H1 (cell line): ENCODE measurements around the gene PRG3. TPM values are rescaled to one million over a fixed set of nuclear protein-coding genes. Genes with fewer than 3 reads are reported as not detected.

Experiments
- CTCF ChIA-PET: fragments of 300-600 bp; sonication (Branson Sonifier 250); formaldehyde crosslinking; loops from one replicate; lab custom pipeline; 2021; ENCODE audit not compliant: partially characterized antibody; lab: Charles Lee
- POLR2A ChIA-PET: fragments of 300-600 bp; sonication (Branson Sonifier 250); formaldehyde crosslinking; loops from one replicate; lab custom pipeline; 2021; ENCODE audit warnings: inconsistent platforms; ENCODE audit not compliant: partially characterized antibody; lab: Charles Lee
- DNase-seq, 2 experiments: peaks; one replicate each; pipeline versions ENCODE4 v3.0.0 to v3.0.0-alpha.2; 2010 to 2022; ENCODE audit warnings: low spot score in 2 of 2, low read depth in 1 of 2, mixed read lengths in 1 of 2
- FAIRE-seq: peaks from 2 replicates; lab custom pipeline; 2011; peaks lifted over from hg19 to GRCh38; lab: Jason Lieb, UNC
- H2AFZ ChIP-seq: 2 replicates; pipeline ENCODE4 v1.8.1; 2012; ENCODE audit warnings: low read length, inconsistent platforms
- H2AK5ac ChIP-seq: 2 replicates; pipeline ENCODE4 v1.6.1; 2013; ENCODE audit warnings: low read depth, low read length
- H2BK120ac ChIP-seq: replicated peaks from 2 replicates; pipeline ENCODE3; 2013; ENCODE audit warnings: low read depth, low read length, inconsistent platforms
- H2BK12ac ChIP-seq: 2 replicates; pipeline ENCODE4 v1.6.1; 2013; ENCODE audit warnings: low read depth, low read length
- H2BK15ac ChIP-seq: 2 replicates; pipeline ENCODE4 v1.6.1; 2013; ENCODE audit warnings: low read length
- H2BK20ac ChIP-seq: 2 replicates; pipeline ENCODE4 v1.6.1; 2013; ENCODE audit warnings: low read length
- H2BK5ac ChIP-seq: 2 replicates; pipeline ENCODE4 v1.6.1; 2013; ENCODE audit warnings: low read depth, low read length
- H3K14ac ChIP-seq: 2 replicates; pipeline ENCODE4 v1.6.1; 2013; ENCODE audit warnings: inconsistent platforms; ENCODE audit not compliant: insufficient read length
- H3K18ac ChIP-seq: 2 replicates; pipeline ENCODE4 v1.6.1; 2013; ENCODE audit warnings: low read length; ENCODE audit errors: extremely low read depth
- H3K23ac ChIP-seq: 2 replicates; pipeline ENCODE4 v1.6.1; 2013; ENCODE audit warnings: inconsistent platforms; ENCODE audit not compliant: insufficient read length
- H3K23me2 ChIP-seq: 2 replicates; pipeline ENCODE4 v1.6.1; 2013; ENCODE audit warnings: low read depth, low read length
- H3K27ac ChIP-seq: 2 replicates; pipeline ENCODE4 v1.6.1; 2011; ENCODE audit warnings: low read depth, low read length, inconsistent platforms
- H3K27me3 ChIP-seq, 4 experiments: replicated peaks in 1 of 4; 1 replicate in 1 of 4; 2 replicates in 3 of 4; pipeline versions ENCODE4 v1.6.1 to v1.8.1; 2011 to 2013; ENCODE audit warnings: low read length in 3 of 4, mild to moderate bottlenecking in 3 of 4, inconsistent platforms in 2 of 4, mixed read lengths in 2 of 4, moderate library complexity in 1 of 4; ENCODE audit not compliant: control insufficient read depth in 3 of 4, insufficient read depth in 3 of 4; ENCODE audit errors: extremely low read depth in 1 of 4
- H3K36me3 ChIP-seq, 4 experiments: 2 replicates each; pipeline versions ENCODE4 v1.6.1 to v1.8.1; 2011 to 2013; ENCODE audit warnings: mild to moderate bottlenecking in 4 of 4, low read length in 3 of 4, moderate library complexity in 2 of 4, control low read depth in 1 of 4, inconsistent platforms in 1 of 4; ENCODE audit not compliant: insufficient read depth in 4 of 4, control insufficient read depth in 2 of 4
- H3K4ac ChIP-seq: replicated peaks from 2 replicates; pipeline ENCODE3; 2013; ENCODE audit warnings: low read length, low read depth, mixed read lengths, inconsistent platforms; ENCODE audit not compliant: insufficient read length
- H3K4me1 ChIP-seq, 4 experiments: replicated peaks in 1 of 4; 1 replicate in 1 of 4; 2 replicates in 3 of 4; pipeline versions ENCODE4 v1.6.1 to v1.8.1; 2011 to 2013; ENCODE audit warnings: low read length in 3 of 4, inconsistent platforms in 2 of 4, mixed read lengths in 1 of 4; ENCODE audit not compliant: insufficient read depth in 4 of 4, control insufficient read depth in 3 of 4
- H3K4me2 ChIP-seq, 2 experiments: 2 replicates each; pipeline versions ENCODE4 v1.6.1 to v1.8.1; 2011 to 2013; ENCODE audit warnings: low read depth in 2 of 2, low read length in 2 of 2, control low read depth in 1 of 2, inconsistent platforms in 1 of 2, mild to moderate bottlenecking in 1 of 2; ENCODE audit not compliant: insufficient read depth in 1 of 2
- H3K4me3 ChIP-seq, 4 experiments: fragments of 200-600, 300-600 bp in 1 of 4; sonication (generic), shearing (Covaris generic), sonication (Bioruptor Twin) in 1 of 4; 2 replicates each; pipeline versions ENCODE4 v1.5.1 to v1.8.1; 2011 to 2016; ENCODE audit warnings: low read length in 4 of 4, low read depth in 3 of 4, control low read depth in 2 of 4, inconsistent platforms in 2 of 4, mild to moderate bottlenecking in 2 of 4, mixed read lengths in 1 of 4, moderate library complexity in 1 of 4; ENCODE audit not compliant: insufficient read depth in 2 of 4; ENCODE audit errors: extremely low read depth in 1 of 4
- H3K56ac ChIP-seq: replicated peaks from 2 replicates; pipeline ENCODE3; 2013; ENCODE audit warnings: low read depth, mild to moderate bottlenecking, mixed read lengths, low read length, inconsistent platforms; ENCODE audit not compliant: insufficient read length
- H3K79me1 ChIP-seq: 2 replicates; pipeline ENCODE4 v1.6.1; 2013; ENCODE audit warnings: low read depth, low read length, control low read depth
- H3K79me2 ChIP-seq, 2 experiments: 2 replicates each; pipeline versions ENCODE4 v1.6.1 to v1.8.1; 2012 to 2013; ENCODE audit warnings: low read length in 2 of 2, mild to moderate bottlenecking in 2 of 2, inconsistent platforms in 1 of 2; ENCODE audit not compliant: insufficient read depth in 2 of 2, control insufficient read depth in 1 of 2
- H3K9ac ChIP-seq, 4 experiments: replicated peaks in 1 of 4; 1 replicate in 1 of 4; 2 replicates in 3 of 4; pipeline versions ENCODE4 v1.6.1 to v1.8.1; 2011 to 2013; ENCODE audit warnings: low read depth in 3 of 4, low read length in 3 of 4, control low read depth in 2 of 4, mild to moderate bottlenecking in 2 of 4, moderate library complexity in 2 of 4, inconsistent platforms in 1 of 4; ENCODE audit errors: extremely low read depth in 1 of 4
- H3K9me3 ChIP-seq, 2 experiments: 2 replicates each; pipeline versions ENCODE4 v1.6.1 to v1.8.1; 2012 to 2013; ENCODE audit warnings: mild to moderate bottlenecking in 2 of 2, moderate library complexity in 2 of 2, control low read depth in 1 of 2, inconsistent platforms in 1 of 2, low read depth in 1 of 2, low read length in 1 of 2, mixed read lengths in 1 of 2; ENCODE audit not compliant: insufficient read depth in 2 of 2
- H4K20me1 ChIP-seq, 2 experiments: replicated peaks in 1 of 2; 2 replicates each; pipeline versions ENCODE3 to v1.8.1; 2011 to 2013; ENCODE audit warnings: inconsistent platforms in 2 of 2, low read length in 2 of 2, mild to moderate bottlenecking in 1 of 2; ENCODE audit not compliant: insufficient read depth in 2 of 2, control insufficient read depth in 1 of 2
- H4K5ac ChIP-seq: 2 replicates; pipeline ENCODE4 v1.6.1; 2013; ENCODE audit warnings: low read length, low read depth, mixed read lengths, inconsistent platforms; ENCODE audit not compliant: insufficient read length
- H4K8ac ChIP-seq: 2 replicates; pipeline ENCODE4 v1.8.0; 2013; ENCODE audit warnings: mild to moderate bottlenecking, moderate library complexity, low read length, inconsistent platforms; ENCODE audit not compliant: insufficient read depth; ENCODE audit errors: extremely low read depth
- H4K91ac ChIP-seq: replicated peaks from 2 replicates; pipeline ENCODE3; 2013; ENCODE audit warnings: low read length, mixed read lengths, inconsistent platforms; ENCODE audit not compliant: insufficient read length
- FOSL1 ChIP-seq: IDR thresholded peaks from 2 replicates; pipeline ENCODE4 v1.6.1; 2011; ENCODE audit warnings: mild to moderate bottlenecking, low read depth, low read length, moderate library complexity; ENCODE audit not compliant: insufficient read depth
- GABPA ChIP-seq: IDR thresholded peaks from 2 replicates; pipeline ENCODE4 v1.6.1; 2011; ENCODE audit warnings: mild to moderate bottlenecking, low read length, moderate library complexity, borderline replicate concordance; ENCODE audit not compliant: insufficient read depth
- JUND ChIP-seq: IDR thresholded peaks from 2 replicates; pipeline ENCODE4 v1.6.1; 2011; ENCODE audit warnings: mild to moderate bottlenecking, improper control_type of control experiment, low read length
- NRF1 ChIP-seq: IDR thresholded peaks from 2 replicates; pipeline ENCODE4 v1.6.1; 2011; ENCODE audit warnings: mild to moderate bottlenecking, low read depth, low read length, improper control_type of control experiment
- RAD21 ChIP-seq, 2 experiments: IDR thresholded peaks in 1 of 2; conservative IDR thresholded peaks in 1 of 2; 2 replicates each; pipeline ENCODE4 v1.6.1; 2011; ENCODE audit warnings: low read depth in 2 of 2, low read length in 2 of 2, improper control_type of control experiment in 1 of 2, inconsistent platforms in 1 of 2, mild to moderate bottlenecking in 1 of 2, moderate library complexity in 1 of 2
- RFX5 ChIP-seq: IDR thresholded peaks from 2 replicates; pipeline ENCODE4 v1.6.1; 2011; ENCODE audit warnings: low read depth, low read length, improper control_type of control experiment, borderline replicate concordance
- SAP30 ChIP-seq: fragments of 300-600 bp; sonication (generic); IDR thresholded peaks from 2 replicates; pipeline ENCODE4 v1.7.1; 2012; ENCODE audit warnings: low read length, moderate library complexity, mild to moderate bottlenecking, inconsistent platforms; ENCODE audit not compliant: insufficient read depth, insufficient replicate concordance
- SIX5 ChIP-seq: IDR thresholded peaks from 2 replicates; pipeline ENCODE4 v1.6.1; 2011; ENCODE audit warnings: mild to moderate bottlenecking, low read depth, low read length
- SP1 ChIP-seq: IDR thresholded peaks from 2 replicates; pipeline ENCODE4 v1.6.1; 2011; ENCODE audit warnings: low read depth, low read length
- WGBS, 2 experiments: shearing (Covaris generic) in 1 of 2; methylation state at CpG; one replicate each; pipeline versions ENCODE4 v1.1.6 to v1.1.7; 2013 to 2015; ENCODE audit warnings: low lambda C conversion rate in 2 of 2, mixed read lengths in 2 of 2, inconsistent platforms in 1 of 2, low coverage in 1 of 2, missing lambda C conversion rate in 1 of 2; ENCODE audit not compliant: insufficient replicate concordance in 2 of 2, insufficient coverage in 1 of 2, insufficient read length in 1 of 2; ENCODE audit errors: extremely low coverage in 1 of 2, missing lambda C conversion rate in 1 of 2; 5-methylcytosine and 5-hydroxymethylcytosine counted together
- polyA plus RNA-seq, 7 experiments: library from polyadenylated mRNA; depleted of rRNA in 3 of 7; stranded (reverse) in 5 of 7; unstranded in 2 of 7; fragments of >200 nt in 5 of 7; fragments of 200-250 nt in 2 of 7; gene quantifications; 1 replicate in 5 of 7; 2 replicates in 1 of 7; 4 replicates in 1 of 7; pipeline versions ENCODE4 v1.2.1 to v1.2.3, GENCODE V29; 2011 to 2013; ENCODE audit warnings: missing spikeins in 2 of 7, mixed read lengths in 2 of 7
- total RNA-seq: library from RNA; stranded (reverse); fragmentation: NEBNext Ultra II Directional; extraction: Animal tissue kit (Norgen Biotek cat#: 25700); gene quantifications from 2 replicates; pipeline ENCODE4 v1.2.1, GENCODE V29; 2021
- TF ChIP-seq, protein P1 (sequence below): IDR thresholded peaks from 2 replicates; pipeline ENCODE4 v1.6.1; 2012; ENCODE audit warnings: inconsistent platforms

PRG3 gene
- total and polyA plus RNA-seq, 2 of the 8 experiments (the other 6 are each of a cell fraction or from before 2014, with no cell fraction given) = not detected

DNA sequence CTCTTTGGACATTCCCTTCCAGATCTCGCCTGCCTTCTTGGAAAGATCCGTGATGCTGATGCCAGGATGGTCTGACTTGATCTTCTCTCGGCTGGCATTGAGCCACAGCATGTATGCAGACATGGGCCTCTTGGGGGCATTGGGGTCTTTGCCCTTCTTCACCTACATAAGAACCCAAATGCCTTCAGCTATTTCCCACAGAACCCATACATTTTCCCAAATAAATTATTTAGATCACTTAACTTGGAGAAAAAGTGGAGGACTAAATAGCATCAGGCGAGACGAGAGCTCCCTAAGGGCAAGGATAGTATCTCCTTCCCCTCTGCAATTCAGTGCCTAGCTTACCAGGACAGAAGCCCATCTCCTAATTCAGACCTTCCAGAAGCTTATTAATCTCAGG is 53.2 kb downstream of the PRG3 start:
- Histone ChIP-seq H2AFZ (no peak overlapping the region), H3K56ac (no peak overlapping the region), H2BK20ac (no peak overlapping the region), H2AK5ac (no peak overlapping the region), H3K14ac (no peak overlapping the region), H4K91ac (no peak overlapping the region), H3K4me1 (peaks cover 0 to 17% (median 12%) of the 10 kb centered on the region in 4 experiments; a peak in 6 of 7 replicates), H2BK12ac (no peak overlapping the region), H2BK5ac (no peak overlapping the region), H4K20me1 (peaks cover 2 to 9% of the 10 kb centered on the region in 2 experiments), H3K4me3 (no peak overlapping the region), H3K36me3 (peaks cover 47 to 72% (median 63%) of the 10 kb centered on the region in 4 experiments), H4K5ac (no peak overlapping the region), H2BK120ac (no peak overlapping the region), H3K4me2 (no peak overlapping the region), H4K8ac (no peak overlapping the region), H3K23me2 (peaks cover 17% of the 10 kb centered on the region), H3K18ac (no peak overlapping the region), H3K4ac (no peak overlapping the region), H3K23ac (no peak overlapping the region), H2BK15ac (no peak overlapping the region), H3K27me3 (no peaks in the 10 kb centered on the region), H3K27ac (no peak overlapping the region), H3K9me3 (no peaks in the 10 kb centered on the region), H3K79me2 (peaks cover 4 to 16% of the 10 kb centered on the region in 2 experiments; a peak in 3 of 4 replicates), H3K79me1 (peaks cover 9% of the 10 kb centered on the region), H3K9ac (no peak overlapping the region)
- no peak for DNase-seq
- CTCF ChIA-PET = interaction anchor here (0.6 kb wide), 1 partner anchor 17 kb away, joined by 4 read pairs; no protein-coding TSS in a partner anchor
- no peak for FAIRE-seq
- POLR2A ChIA-PET = interaction anchor here (1.0 to 45.7 kb wide), 2 partner anchors 9 to 20 kb away, joined by 4 to 1279 read pairs; partner anchors contain the start of gene TNKS1BP1
- WGBS, 2 experiments = 88% methylated on average over 5 of the region's 5 CpGs; no CpG with 5 or more reads in 1 of the 2 experiments
- TF ChIP-seq FOSL1 = no peak
- TF ChIP-seq RAD21 (IDR thresholded peaks at IDR 0.05 in 1 of 2, conservative IDR thresholded peaks at IDR 0.05 in 1 of 2; ENCODE audit: low read depth in 2 of 2, low read length in 2 of 2) = no peak
- TF ChIP-seq RFX5 = no peak
- TF ChIP-seq JUND = no peak
- no peak for TF ChIP-seq NRF1
- no peak for TF ChIP-seq SP1
- TF ChIP-seq, protein P1, sequence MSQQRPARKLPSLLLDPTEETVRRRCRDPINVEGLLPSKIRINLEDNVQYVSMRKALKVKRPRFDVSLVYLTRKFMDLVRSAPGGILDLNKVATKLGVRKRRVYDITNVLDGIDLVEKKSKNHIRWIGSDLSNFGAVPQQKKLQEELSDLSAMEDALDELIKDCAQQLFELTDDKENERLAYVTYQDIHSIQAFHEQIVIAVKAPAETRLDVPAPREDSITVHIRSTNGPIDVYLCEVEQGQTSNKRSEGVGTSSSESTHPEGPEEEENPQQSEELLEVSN = no peak
- TF ChIP-seq SAP30 = no peak
- no peak for TF ChIP-seq GABPA
- no peak for TF ChIP-seq SIX5
